Measurements from ENCODE around the gene TWF2.

DNA sequence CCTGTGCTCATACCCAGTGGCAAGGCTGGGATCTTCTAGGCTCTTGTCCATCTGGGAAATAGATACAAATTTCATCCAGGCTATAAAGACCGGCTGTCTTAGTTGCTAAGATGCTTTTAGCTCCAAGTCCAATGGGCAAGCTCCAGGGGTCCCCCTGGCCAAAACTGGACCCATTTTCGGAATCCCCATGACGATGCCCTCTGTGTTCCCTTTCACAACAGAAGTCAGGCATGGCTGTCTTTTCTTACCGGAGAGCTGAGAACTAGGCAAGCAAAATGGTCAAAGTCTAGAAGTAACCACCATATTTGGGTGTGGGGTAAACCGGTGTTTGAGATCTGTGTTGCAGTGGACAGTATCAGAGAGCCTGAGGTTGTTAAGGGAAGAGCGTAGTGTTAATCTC is 49.7 kb upstream of the TWF2 start:
- TF ChIP-seq PHF8 (CRISPR knock-in tag; IDR thresholded peaks at IDR 0.05) (no peak), ELF1 (CRISPR knock-in tag; IDR thresholded peaks at IDR 0.05) (no peak), RERE (CRISPR knock-in tag; IDR thresholded peaks at IDR 0.05; ENCODE audit: low read depth) (no peak), RBM22 (optimal IDR thresholded peaks at IDR 0.05; ENCODE audit: low read length) (no peak), GATAD2A (CRISPR knock-in tag; IDR thresholded peaks at IDR 0.05) (no peak)
